A549 (cell line): ENCODE measurements around the gene TBCK.

Source experiments
- CBX8 ChIP-seq: fragments of 200-600 bp; sonication (generic); IDR thresholded peaks from 2 replicates; pipeline ENCODE4 v1.6.1; 2016
- CTCF ChIP-seq: fragments of >200 bp; sonication (Bioruptor Twin); formaldehyde crosslinking; IDR thresholded peaks from 3 replicates; pipeline ENCODE4 v1.5.1; 2016
- EP300 ChIP-seq, 2 experiments: fragments of >200 bp; sonication (Bioruptor Twin); formaldehyde crosslinking; IDR thresholded peaks; 2 replicates in 1 of 2; 3 replicates in 1 of 2; pipeline ENCODE4 v1.6.1; 2016 to 2017
- JUN ChIP-seq, 2 experiments: fragments of >200 bp; sonication (Bioruptor Twin); formaldehyde crosslinking; IDR thresholded peaks; 2 replicates in 1 of 2; 3 replicates in 1 of 2; pipeline ENCODE4 v1.6.1; 2016 to 2017
- KDM5A ChIP-seq: fragments of 200-600 bp; sonication (generic); IDR thresholded peaks from 2 replicates; pipeline ENCODE4 v1.6.1; 2016; ENCODE audit warnings: antibody characterized with exemption, mild to moderate bottlenecking
- MAZ ChIP-seq: fragments of 150-350 bp; IDR thresholded peaks from 2 replicates; pipeline ENCODE4 v1.6.1; 2014; ENCODE audit warnings: antibody characterized with exemption, low read depth, low read length, borderline replicate concordance
- POLR2A ChIP-seq: IDR thresholded peaks from 2 replicates; pipeline ENCODE4 v1.6.1; 2012; ENCODE audit warnings: mild to moderate bottlenecking, low read length
- RCOR1 ChIP-seq: fragments of 150-350 bp; IDR thresholded peaks from 2 replicates; pipeline ENCODE4 v1.6.1; 2014; ENCODE audit warnings: antibody characterized with exemption, low read length, low read depth
- RFX5 ChIP-seq: fragments of 450-650 bp; IDR thresholded peaks from 2 replicates; pipeline ENCODE4 v1.7.1; 2014; ENCODE audit warnings: antibody characterized with exemption, mild to moderate bottlenecking, moderate library complexity
- SMC3 ChIP-seq: fragments of >200 bp; sonication (Bioruptor Twin); formaldehyde crosslinking; IDR thresholded peaks from 3 replicates; pipeline ENCODE4 v1.6.1; 2018; ENCODE audit warnings: inconsistent platforms
- USF2 ChIP-seq: fragments of 450-650 bp; IDR thresholded peaks from 2 replicates; pipeline ENCODE4 v1.6.1; 2014; ENCODE audit warnings: antibody characterized with exemption
- ZSCAN20 ChIP-seq: fragments of 250-450 bp; sonication (Bioruptor Pico); IDR thresholded peaks from 2 replicates; pipeline ENCODE4 v1.8.0; 2022; ENCODE audit warnings: mild to moderate bottlenecking, moderate library complexity

GRCh38 chr4:106314960-106315359, 1.0 kb downstream of the TBCK start:
- TF ChIP-seq CTCF = no peak
- no peak for TF ChIP-seq JUN (IDR thresholded peaks at IDR 0.05)
- TF ChIP-seq ZSCAN20 (CRISPR knock-in tag) = no peak
- no peak for TF ChIP-seq USF2
- no peak for TF ChIP-seq CBX8
- no peak for TF ChIP-seq MAZ
- TF ChIP-seq EP300 (IDR thresholded peaks at IDR 0.05) = no peak
- no peak for TF ChIP-seq SMC3
- no peak for TF ChIP-seq RCOR1
- TF ChIP-seq RFX5 = no peak
- TF ChIP-seq POLR2A = no peak
- no peak for TF ChIP-seq KDM5A
